Kidney capillary endothelial cell (primary cell): ENCODE results near the gene KCNIP4.

ENCODE experiments used
- DNase-seq: peaks from one replicate; pipeline ENCODE4 v3.0.0-alpha.2; 2018; ENCODE audit warnings: low spot score

KCNIP4 gene

GRCh38 chr4:21688596-21689265, 259.8 kb downstream of the KCNIP4 start:
- DNase-seq: no peak

GRCh38 chr4:21685911-21686310, 262.7 kb downstream of the KCNIP4 start:
- no peak for DNase-seq

GRCh38 chr4:21680326-21680898, 268.2 kb downstream of the KCNIP4 start:
- DNase-seq: no peak

GRCh38 chr4:21678711-21679110, 269.9 kb downstream of the KCNIP4 start:
- no peak for DNase-seq

- DNase-seq: no peak
Observed at GRCh38 chr4:21677173-21677572, 271.4 kb downstream of the KCNIP4 start.

- no peak for DNase-seq
Observed at GRCh38 chr4:21664355-21664754, 284.2 kb downstream of the KCNIP4 start.

GRCh38 chr4:21656832-21657231, 291.7 kb downstream of the KCNIP4 start:
- peak; percentile 80 for DNase-seq

GRCh38 chr4:21655031-21655430, 293.5 kb downstream of the KCNIP4 start:
- DNase-seq: no peak

- no peak for DNase-seq
Observed at GRCh38 chr4:21652508-21653231, 295.9 kb downstream of the KCNIP4 start.

- no peak for DNase-seq
Observed at GRCh38 chr4:21649391-21650090, 299.0 kb downstream of the KCNIP4 start.

- DNase-seq: no peak
Observed at GRCh38 chr4:21645776-21646175, 302.8 kb downstream of the KCNIP4 start.

- DNase-seq: no peak
Observed at GRCh38 chr4:21641696-21642095, 306.9 kb downstream of the KCNIP4 start.

GRCh38 chr4:21638171-21638725, 310.3 kb downstream of the KCNIP4 start:
- DNase-seq: no peak

GRCh38 chr4:21628916-21629610, 319.5 kb downstream of the KCNIP4 start:
- no peak for DNase-seq

- no peak for DNase-seq
Observed at GRCh38 chr4:21628116-21628670, 320.4 kb downstream of the KCNIP4 start.

GRCh38 chr4:21625447-21625846, 323.1 kb downstream of the KCNIP4 start:
- DNase-seq: no peak

- no peak for DNase-seq
Observed at GRCh38 chr4:21605006-21605405, 343.6 kb downstream of the KCNIP4 start.

GRCh38 chr4:21596521-21596920, 352.1 kb downstream of the KCNIP4 start:
- DNase-seq: no peak

GRCh38 chr4:21593671-21594001, 354.9 kb downstream of the KCNIP4 start:
- no peak for DNase-seq

GRCh38 chr4:21592970-21593670, 355.5 kb downstream of the KCNIP4 start:
- DNase-seq: no peak

- DNase-seq: no peak
Observed at GRCh38 chr4:21577056-21577455, 371.5 kb downstream of the KCNIP4 start.
